Stimulated activated naive CD4-positive, alpha-beta T cell treated with Interleukin-2 at 50 U/mL for 16 hours (primary cell): ENCODE results near the gene P2RY8.
"Not testable (repeated sequence)": the region's sequence is repeated elsewhere in the genome, so short reads cannot be mapped to it uniquely, and the experiment has no call there.

Experiments
- DNase-seq: peaks from one replicate; lab custom pipeline; 2025; lab: John Stamatoyannopoulos, UW

P2RY8 gene, protein sequence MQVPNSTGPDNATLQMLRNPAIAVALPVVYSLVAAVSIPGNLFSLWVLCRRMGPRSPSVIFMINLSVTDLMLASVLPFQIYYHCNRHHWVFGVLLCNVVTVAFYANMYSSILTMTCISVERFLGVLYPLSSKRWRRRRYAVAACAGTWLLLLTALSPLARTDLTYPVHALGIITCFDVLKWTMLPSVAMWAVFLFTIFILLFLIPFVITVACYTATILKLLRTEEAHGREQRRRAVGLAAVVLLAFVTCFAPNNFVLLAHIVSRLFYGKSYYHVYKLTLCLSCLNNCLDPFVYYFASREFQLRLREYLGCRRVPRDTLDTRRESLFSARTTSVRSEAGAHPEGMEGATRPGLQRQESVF

DNA sequence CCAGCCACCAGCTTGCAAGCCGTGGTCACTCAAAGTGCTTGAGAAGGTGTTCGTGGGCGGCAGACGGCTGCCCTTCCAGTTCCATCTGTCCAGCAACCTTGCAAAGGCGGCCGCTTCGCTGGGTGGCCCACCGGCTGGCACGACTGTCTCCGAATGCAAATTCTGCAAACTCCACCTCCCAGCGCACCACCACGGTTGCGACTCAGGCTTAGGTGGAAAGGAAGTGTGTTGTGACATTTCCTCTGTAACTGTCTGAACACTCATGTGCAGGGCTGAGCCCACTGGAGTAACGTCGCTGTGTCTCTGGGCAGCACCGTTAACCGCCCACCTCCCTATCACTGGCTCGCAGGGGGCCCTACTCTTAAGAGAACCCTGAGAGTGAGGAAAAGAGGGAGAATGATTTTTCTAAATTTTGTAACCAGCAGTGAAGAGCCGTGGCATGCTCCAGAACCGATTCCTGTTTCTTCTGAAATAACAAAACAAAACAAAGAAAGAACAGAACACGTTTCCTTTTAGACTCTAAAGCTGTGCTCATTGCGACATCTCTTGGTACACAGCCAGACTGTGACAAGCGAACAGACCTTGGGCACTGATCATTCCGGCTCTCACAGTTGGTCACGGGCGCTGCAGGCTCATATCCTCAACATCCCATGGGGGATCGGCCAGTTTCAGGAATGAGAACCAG, at the start of gene P2RY8:
TSS of gene P2RY8 (minus strand) at position 155 of the 685 bp plus-strand sequence. CDS start 70,627 bp downstream, outside the sequence.
- DNase-seq, result peak; percentile 81

DNA sequence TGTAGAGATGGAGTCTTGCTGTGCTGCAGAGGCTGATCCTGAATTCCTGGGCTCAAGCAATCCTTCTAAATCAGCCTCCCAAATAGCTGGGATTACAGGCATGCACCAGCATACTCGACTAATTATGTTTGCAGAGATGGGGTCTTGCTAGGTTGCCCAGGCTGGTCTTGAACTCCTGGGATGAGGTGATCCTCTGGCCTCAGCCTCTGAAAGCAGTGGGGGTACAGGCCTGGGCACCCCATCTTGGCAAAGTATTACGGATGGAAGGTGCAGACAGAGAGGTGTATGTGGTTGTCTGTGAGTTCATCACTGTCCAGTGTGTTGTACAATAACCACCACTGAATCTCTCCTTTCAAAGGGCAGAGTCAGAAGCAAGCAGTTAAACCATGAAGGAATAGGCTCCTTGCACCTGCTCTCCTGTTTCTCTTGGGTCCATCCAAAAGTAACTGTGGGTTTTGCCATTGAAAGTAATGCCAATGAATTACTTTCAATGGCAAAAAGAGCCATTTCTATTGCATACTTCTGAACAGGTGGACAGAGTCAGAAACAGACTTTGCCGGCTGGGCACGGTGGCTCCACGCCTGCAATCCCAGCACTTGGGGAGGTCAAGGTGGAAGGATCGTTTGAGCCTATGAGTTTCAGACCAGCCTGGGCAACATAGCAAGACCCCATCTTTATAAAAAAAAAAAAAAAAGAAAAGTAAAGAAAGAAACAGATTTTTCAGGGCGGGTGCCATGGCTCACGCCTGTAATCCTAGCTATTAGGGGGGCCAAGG, 47.4 kb upstream of the P2RY8 start:
- DNase-seq, result no peak

DNA sequence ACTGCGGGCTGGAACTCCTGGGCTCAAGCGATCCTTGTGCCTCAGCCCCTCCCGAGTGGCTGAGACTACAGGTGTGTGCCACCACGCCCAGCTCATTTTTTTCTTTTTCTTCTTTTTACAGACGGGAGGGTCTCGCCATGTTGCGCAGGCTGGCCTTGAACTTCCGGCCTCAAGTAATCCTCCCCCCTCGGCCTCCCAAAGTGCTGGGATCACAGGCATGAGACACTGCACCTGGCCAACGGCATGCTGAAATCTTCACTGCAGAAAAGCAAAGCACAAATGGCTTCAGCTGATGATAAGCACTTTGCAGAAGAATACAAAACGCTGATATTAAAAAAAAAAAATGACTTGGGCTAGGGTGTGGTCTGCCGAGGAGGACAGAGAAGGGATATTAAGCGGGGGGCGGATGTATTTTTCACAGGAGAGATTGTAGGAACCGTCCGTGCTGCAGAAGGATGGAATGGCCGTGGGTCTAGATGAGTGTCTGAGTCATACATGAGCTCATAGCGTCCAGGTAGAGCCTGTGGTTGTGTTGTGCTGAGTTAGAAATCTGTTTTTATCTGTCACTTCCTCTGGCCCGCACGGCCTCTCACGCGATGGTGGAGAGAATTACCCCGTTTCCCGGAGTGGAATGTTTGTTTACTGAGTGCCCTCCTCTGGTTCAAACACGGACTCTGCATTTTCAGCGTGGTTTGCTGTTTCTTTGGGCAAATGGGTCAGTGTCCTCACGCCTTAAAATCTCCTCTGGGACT, 45.9 kb upstream of the P2RY8 start:
- peak; percentile 78 for DNase-seq

DNA sequence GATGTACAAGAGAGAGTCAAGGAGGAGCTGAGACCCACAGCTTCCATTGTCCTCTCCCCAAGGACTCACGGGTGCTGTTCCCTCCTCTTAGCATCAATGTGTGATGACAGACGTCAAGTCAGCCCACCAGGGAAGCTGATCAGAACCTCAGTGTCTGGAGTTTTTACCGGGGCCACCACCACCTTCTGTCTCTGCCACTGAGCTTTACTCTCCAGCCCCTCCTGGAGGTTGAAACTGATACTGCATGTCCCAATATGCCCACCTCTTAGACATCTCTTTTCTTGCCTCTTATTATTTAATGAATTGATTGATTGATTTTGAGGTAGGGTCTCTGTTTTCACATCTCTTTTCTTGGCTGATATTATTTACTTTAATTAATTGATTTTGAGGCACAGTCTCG, 44.1 kb upstream of the P2RY8 start:
- DNase-seq, result peak; percentile 58

DNA sequence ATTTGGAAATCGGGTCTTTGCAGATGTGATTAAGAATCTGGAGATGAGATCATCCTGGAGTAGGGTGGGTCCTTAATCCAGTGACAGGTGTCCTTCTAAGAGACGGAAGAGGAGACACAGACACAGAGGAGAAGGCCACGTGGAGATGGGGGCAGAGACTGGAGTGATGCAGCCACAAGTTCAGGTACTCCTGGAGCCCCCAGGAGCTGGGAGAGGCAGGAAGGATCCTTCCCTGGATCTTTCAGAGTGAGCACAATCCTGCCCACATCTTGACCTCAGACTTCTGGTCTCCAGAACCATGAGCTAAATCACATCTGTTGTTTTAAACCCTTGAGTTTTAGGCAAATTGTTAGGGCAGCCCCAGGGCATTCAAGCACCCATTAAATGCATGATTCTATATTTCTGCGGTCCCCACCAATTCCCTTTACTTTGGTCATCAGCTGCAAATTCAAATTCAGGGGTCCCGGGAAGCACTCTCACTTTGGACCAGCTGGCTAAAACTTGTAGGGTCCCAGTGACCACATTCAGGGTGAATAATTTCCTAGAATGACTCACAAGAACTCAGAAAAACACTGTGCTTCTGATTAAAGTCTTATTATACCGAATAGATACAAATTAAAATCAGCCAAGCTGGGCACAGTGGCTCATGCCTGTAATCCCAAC, 41.7 kb upstream of the P2RY8 start:
- no peak for DNase-seq

DNA sequence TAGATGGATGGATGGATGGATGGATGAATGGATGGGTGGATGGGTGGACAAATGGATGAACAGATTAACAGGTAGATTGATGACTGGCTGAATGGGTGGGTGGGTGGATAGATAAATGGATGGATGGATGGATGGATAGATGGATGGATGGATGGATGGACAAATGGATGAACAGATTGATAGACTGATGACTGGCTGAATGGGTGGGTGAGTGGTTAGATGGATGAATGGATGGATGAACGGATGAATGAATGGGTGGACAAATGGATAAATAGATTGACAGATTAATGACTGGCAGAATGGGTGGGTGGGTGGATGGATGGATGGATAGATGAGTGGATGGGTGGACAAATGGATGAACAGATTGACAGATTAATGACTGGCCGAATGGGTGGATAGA, 40.9 kb upstream of the P2RY8 start:
- DNase-seq, result no peak

DNA sequence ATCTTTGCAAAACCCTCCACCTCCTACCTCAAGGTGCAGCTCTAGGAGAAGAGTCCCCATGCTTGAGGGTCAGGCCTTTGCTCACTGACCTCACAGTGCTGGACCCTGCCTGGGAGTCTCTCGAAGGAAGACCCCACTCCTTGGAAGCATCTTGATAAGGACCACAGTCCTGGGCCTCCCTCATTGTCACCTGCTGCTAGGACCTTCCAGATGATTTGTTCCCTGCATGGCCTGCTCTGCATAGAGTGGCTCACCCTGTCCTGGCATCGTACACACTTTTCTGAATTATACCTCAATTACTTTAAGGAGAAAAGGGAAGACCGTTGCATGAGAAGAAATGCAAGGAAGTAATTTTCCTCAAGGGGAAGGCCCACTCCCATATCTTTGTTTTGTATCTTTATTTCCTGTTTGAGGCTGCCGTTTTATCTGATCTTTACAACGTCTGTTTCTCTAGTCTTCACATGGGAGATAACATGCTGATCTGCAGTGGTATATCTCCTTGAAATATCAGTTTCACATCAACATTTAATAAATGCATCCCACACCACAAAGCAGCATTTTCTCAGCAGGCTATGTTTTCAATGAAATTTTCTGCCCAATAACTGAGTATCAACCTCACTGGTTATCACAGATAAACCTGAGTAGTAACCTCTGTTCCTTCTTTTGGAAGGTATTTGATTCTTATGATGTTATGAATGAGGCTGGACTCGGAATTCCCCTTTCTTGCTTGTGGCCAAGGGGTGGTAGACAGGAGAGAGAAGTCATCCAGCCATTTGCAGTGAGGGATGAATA, 39.4 kb upstream of the P2RY8 start:
- no peak for DNase-seq

DNA sequence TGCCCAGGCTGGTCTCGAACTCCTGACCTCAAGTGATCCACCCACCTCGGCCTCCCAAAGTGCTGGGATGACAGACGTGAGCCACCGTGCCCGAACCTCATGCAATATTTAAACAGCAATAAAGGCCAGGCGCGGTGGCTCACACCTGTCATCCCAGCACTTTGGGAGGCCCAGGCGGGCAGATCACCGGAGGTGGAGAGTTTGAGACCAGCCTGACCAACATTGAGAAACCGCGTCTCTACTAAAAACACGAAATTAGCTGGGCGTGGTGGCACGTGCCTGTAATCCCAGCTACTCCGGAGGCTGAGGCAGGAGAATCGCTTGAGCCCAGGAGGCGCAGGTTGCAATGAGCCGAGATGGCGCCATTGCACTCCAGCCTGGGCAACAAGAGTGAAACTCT, 37.2 kb upstream of the P2RY8 start:
- not testable (repeated sequence) for DNase-seq

DNA sequence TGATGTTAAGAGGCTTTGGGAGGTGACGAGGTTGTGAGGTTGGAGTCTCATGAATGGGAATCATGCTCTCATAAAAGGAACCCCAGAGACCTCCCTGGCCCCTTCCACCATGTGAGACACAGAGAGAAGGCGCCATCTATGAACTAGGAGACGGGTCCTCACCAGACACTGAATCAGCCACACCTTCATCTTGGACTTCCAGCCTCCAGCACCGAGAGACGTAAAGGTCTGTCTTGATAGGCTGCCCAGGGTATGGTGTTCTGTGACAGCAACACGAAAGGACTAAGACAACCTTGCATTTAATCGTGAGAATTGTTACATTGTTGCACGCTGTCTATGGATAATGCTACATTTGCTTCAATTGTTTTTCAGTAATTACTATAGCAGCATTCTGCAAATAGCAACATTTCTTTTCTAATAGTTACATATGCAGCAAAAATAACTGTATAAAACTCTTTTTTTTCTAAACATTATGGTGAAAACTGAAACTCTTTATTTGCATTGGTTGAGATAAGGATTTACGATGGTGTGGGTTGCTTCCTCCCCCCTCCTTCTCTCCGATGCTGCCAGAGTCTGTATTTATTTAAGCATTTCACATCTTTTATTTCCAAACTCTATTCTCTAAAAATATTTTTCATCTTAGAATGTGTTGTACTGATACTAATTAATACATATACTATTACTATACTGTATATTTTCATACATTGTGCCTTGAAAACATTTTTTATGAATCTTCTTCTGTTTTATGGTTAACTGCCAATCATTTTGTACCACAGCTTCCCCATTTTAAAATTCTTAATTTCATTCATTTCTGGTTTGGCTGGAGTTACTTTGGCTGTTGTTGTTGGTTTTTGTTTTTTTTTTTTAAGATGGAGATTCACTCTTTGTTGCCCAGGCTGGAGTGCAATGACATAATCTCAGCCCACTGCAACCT, 28.0 kb upstream of the P2RY8 start:
- DNase-seq, result no peak

DNA sequence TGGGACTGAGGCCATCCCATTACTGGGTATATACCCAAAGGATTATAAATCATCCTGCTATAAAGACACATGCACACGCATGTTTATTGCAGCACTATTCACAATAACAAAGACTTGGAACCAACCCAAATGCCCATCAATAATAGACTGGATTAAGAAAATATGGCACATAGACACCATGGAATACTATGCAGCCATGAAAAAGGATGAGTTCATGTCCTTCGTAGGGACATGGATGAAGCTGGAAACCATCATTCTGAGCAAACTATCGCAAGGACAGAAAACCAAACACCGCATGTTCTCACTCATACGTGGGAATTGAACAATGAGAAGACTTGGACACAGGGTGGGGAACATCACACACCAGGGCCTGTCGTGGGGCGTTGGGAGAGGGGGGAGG, 27.1 kb upstream of the P2RY8 start:
- not testable (repeated sequence) for DNase-seq

DNA sequence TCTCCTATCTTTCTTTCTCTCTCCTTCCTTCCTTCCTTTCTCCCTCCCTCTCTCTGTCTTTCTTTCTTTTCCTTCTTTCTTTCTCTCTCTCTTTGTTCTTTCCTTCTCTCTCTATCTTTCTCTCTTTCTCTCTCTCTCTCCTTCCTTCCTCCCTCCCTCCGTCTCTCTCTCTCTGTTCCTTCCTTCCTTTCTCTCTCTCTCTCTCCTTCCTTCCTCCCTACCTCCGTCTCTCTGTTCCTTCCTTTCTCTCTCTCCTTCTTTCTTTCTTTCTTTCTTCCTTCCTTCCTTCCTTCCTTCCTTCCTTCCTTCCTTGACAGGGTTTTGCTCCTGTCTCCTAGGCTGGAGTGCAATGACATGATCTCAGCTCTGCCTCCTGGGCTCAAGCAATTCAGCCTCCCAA, 24.2 kb upstream of the P2RY8 start:
- DNase-seq, result no peak

DNA sequence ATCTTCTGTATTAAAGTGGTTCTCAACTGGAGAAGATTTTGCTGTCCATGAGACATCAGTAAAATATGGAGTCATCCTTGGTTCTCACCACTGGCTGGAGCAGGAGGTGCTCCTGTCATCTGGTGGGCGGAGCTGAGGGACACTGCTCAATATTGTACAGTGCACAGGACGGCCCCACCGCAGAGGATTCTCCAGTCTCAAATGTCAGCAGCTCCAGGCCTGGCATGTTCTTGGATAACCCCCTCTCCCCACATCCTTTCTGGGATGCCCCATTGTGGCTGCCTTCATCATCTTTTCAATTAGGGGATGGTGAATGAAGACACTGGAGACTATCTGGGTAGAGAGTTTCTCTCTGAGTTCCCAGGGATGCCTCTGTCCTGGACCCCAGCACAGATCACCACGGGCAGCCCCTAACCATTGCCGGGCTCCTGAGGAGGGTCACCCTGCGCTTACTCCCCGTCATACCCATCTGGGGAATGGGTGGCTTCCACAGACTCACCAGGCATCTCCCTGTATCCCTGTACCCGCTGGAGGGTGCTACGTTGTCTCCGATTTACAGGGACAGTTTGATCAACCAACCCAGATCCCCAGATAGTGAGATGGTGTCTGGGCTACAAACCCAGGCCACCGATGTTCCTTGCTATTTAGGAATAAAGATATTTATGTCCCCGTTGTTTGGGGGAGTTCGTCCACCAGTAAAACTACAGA, 21.9 kb upstream of the P2RY8 start:
- no peak for DNase-seq

DNA sequence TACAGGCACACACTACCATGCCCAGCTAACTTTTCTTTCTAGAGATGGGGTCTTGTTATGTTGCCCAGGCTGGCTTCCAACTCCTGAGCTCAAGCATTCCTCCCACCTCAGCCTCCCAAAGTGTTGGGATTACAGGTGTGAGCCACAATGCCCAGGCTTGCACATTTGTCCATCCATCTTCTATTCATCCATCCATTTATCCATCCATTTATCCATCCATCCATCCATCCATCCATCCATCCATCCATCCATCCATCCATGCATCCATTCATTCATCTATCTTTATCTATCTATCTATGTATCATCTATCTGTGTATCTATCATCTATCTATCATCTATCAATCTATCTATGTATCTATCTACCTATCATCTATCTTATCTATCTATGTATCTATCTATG, 20.5 kb upstream of the P2RY8 start:
- not testable (repeated sequence) for DNase-seq

DNA sequence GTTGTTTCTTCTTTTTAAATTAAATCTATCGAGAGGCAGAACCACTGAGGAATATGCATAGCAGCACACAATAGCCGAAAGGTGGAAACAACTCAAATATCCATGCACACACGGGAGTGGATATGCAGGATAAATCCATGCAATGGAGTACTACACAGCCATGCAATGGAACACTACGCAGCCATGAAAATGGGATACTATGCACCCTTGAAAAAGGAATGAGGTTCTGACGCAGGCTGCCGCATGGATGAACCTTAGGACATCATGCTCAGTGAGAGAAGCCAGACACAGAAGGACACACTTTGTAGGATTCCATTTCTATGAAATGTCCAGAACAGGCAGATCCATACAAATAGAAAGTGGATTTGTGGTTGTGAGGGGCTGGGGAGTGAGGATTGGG, 18.4 kb upstream of the P2RY8 start:
- DNase-seq, result no peak

DNA sequence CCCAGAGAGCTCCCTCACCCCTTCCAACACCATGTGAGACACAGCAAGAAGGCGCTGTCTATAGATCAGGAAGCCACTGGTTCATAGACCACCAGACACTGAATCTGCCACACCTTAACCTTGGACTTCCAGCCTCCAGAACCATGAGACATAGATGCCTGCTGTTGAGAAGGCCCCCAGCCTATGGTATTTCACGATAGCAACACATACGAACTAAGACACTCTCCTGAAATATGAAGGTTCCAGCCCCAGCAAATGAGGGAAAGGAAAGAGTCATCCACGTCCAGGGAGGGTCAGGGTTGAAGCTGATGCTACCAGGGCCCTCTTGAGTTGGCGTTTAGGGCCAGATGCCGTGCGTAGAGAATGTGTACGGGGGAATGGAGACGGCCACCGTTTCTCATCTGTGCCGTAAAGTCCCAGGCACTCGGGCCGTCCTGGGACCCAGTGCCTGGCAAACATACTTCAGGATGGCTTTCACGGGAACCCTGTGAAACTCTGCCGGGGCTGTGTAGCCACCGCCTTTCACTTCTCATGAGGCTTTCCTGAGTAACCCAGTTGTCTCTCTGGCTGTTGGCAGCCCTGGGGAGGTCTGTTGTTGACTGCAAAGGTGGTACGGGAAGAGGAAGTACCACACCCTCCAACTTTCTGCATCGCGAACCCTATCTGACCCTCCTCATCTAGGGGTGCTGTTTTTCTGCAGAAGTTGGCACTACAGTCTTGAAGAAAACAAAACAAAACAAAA, 17.7 kb upstream of the P2RY8 start:
- DNase-seq, result peak; percentile 30

DNA sequence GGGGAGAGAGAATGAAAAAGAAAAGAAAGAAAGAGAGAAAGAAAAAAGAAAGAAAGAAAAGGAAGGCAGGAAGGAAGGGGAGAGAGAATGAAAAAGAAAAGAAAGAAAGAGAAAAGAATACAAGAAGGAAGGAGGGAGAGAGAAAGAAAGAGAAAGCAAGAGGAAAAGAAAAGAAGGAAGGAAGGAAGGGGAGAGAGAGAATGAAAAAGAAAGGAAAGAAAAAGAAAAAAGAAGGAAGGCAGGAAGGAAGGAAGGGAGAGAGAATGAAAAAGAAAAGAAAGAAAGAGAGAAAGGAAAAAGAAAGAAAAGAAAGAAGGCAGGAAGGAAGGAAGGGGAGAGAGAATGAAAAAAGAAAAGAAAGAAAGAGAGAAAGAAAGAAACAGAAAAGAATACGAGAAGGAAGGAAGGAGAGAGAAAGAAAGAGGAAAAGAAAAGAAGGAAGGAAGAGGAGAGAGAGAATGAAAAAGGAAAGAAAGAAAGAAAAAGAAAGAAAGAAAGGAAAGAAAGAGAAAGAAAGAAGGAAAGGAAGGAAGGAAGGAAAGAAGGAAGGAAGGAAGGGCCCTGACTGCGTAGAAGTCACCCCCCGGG, 15.1 kb upstream of the P2RY8 start:
- no peak for DNase-seq

DNA sequence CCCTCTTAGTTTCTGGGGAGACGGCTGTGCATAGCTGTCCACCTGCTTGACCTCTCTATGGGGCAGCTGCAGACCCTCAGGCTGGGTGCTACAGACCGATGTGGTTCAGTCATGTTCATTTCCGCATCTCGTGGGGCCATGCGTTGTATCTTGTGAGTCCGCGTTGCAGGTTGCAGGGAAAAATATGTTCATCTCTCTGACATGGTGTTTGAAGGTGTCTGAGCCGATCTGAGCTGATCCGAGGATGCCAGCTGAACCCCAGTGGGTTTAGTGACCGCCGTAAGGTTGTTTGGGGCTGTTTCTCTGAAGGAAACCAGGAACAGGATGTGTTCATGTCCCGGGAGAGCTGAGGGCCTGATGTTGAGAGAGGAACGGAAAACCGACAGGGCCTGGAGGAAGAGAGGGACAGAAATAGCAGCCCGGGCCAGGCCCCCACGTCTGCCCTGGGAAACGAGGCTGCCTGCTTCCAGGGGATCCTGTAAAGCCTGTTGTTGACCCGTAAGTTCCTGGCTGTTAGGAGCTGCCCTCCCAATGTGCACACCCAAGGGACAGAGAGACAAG, 9.8 kb upstream of the P2RY8 start:
- no peak for DNase-seq
